WERI-Rb-1 (cell line): ENCODE measurements around the gene CRELD1.

ENCODE experiments used
- DNase-seq: peaks from one replicate; pipeline ENCODE4 v3.0.0-alpha.2; 2020
- H3K27ac ChIP-seq: fragments of 250-450 bp; sonication (Bioruptor Pico); 2 replicates; pipeline ENCODE4 v1.5.1; 2020; ENCODE audit warnings: mild to moderate bottlenecking, moderate library complexity
- H3K27me3 ChIP-seq: fragments of 250-450 bp; sonication (Bioruptor Pico); 2 replicates; pipeline ENCODE4 v1.5.1; 2021; ENCODE audit warnings: mild to moderate bottlenecking, low read depth, moderate library complexity; ENCODE audit not compliant: insufficient read depth, severe bottlenecking
- H3K36me3 ChIP-seq: fragments of 250-450 bp; sonication (Bioruptor Pico); 2 replicates; pipeline ENCODE4 v1.5.1; 2020; ENCODE audit warnings: mild to moderate bottlenecking, moderate library complexity
- H3K4me3 ChIP-seq: 2 replicates; pipeline ENCODE4 v1.5.1; 2011; ENCODE audit warnings: low read depth, mild to moderate bottlenecking, control low read depth, low read length
- H3K9me3 ChIP-seq: fragments of 250-450 bp; sonication (Bioruptor Pico); 2 replicates; pipeline ENCODE4 v1.5.1; 2021; ENCODE audit warnings: mild to moderate bottlenecking, moderate library complexity; ENCODE audit not compliant: severe bottlenecking
- CTCF ChIP-seq: IDR thresholded peaks from 2 replicates; pipeline ENCODE4 v1.5.1; 2011; ENCODE audit warnings: low read depth, mild to moderate bottlenecking, control low read depth, inconsistent platforms, low read length

Gene CRELD1

GRCh38 chr3:9951126-9951525, 17.5 kb downstream of the CRELD1 start:
- H3K4me3 ChIP-seq = no peak overlapping the region
- H3K27ac ChIP-seq = no peak overlapping the region
- H3K36me3 ChIP-seq = peaks cover 3% of the 10 kb centered on the region; the same call in 1 of the 2 replicates
- H3K9me3 ChIP-seq = no peaks in the 10 kb centered on the region
- no peak for TF ChIP-seq CTCF
- no peak for DNase-seq
- no peaks in the 10 kb centered on the region for H3K27me3 ChIP-seq

GRCh38 chr3:9951598-9951961, 17.9 kb downstream of the CRELD1 start:
- Histone ChIP-seq H3K27me3 (no peaks in the 10 kb centered on the region), H3K27ac (no peak overlapping the region), H3K36me3 (peaks cover 3% of the 10 kb centered on the region; the same call in 1 of the 2 replicates), H3K9me3 (no peaks in the 10 kb centered on the region), H3K4me3 (peak overlapping the region; percentile 53)
- TF ChIP-seq CTCF = no peak
- DNase-seq = no peak

GRCh38 chr3:9951962-9952805, 18.6 kb downstream of the CRELD1 start, which contains the start of gene PRRT3:
TSS of gene PRRT3 (minus strand) at chr3:9952408. CDS start at chr3:9950115, 2,293 bp downstream.
- Histone ChIP-seq H3K36me3 (peaks cover 3% of the 10 kb centered on the region; the same call in 1 of the 2 replicates), H3K27me3 (no peaks in the 10 kb centered on the region), H3K4me3 (peak within 1 kb of the TSS; percentile 53), H3K27ac (no peak within 1 kb of the TSS), H3K9me3 (no peaks in the 10 kb centered on the region)
- peak; percentile 56 for DNase-seq
- no peak for TF ChIP-seq CTCF

GRCh38 chr3:9955067-9955502, 21.5 kb downstream of the CRELD1 start:
- H3K27me3 ChIP-seq = no peaks in the 10 kb centered on the region
- no peaks in the 10 kb centered on the region for H3K36me3 ChIP-seq
- peak overlapping the region; percentile 47 for H3K27ac ChIP-seq
- DNase-seq = peak; percentile 70
- no peak overlapping the region for H3K4me3 ChIP-seq
- no peak for TF ChIP-seq CTCF
- no peaks in the 10 kb centered on the region for H3K9me3 ChIP-seq

- DNase-seq = no peak
- Histone ChIP-seq H3K9me3 (no peaks in the 10 kb centered on the region), H3K4me3 (no peak overlapping the region)
Measured at GRCh38 chr3:9955611-9956352, 22.1 kb downstream of the CRELD1 start.

More at GRCh38 chr3:9955611-9956352, 22.1 kb downstream of the CRELD1 start:
- H3K36me3 ChIP-seq = no peaks in the 10 kb centered on the region
- H3K27me3 ChIP-seq = no peaks in the 10 kb centered on the region
- TF ChIP-seq CTCF = no peak
- peak overlapping the region; percentile 47 for H3K27ac ChIP-seq
